ENCODE results near the gene USP11. TPM values are rescaled to one million over a fixed set of nuclear protein-coding genes. Genes with fewer than 3 reads are reported as not detected.

Gene USP11
- total RNA-seq, 1 donor from 2014 or later: 72.4 TPM

- peak in 1 of 2 donors; percentile 77 for DNase-seq (ENCODE audit: extremely low spot score in 2 of 2)
- Histone ChIP-seq H3K4me3 (no peak overlapping the region), H3K4me1 (peaks cover 4% of the 10 kb centered on the region), H3K36me3 (peaks cover 0 to 34% of the 10 kb centered on the region in 2 donors), H3K27me3 (no peaks in the 10 kb centered on the region), H3K27ac (no peak overlapping the region), H3K9me3 (no peaks in the 10 kb centered on the region)
- intact Hi-C loops (cut with DNase I): no loop called here
- TF ChIP-seq POLR2AphosphoS5 (IDR thresholded peaks at IDR 0.05; ENCODE audit: insufficient read depth in 1 of 2, low read depth in 1 of 2) (no peak), POLR2A (IDR thresholded peaks at IDR 0.05) (no peak), CTCF (IDR thresholded peaks at IDR 0.05) (no peak)
Measured at GRCh38 chrX:47239199-47239598, 6.4 kb downstream of the USP11 start.

- DNase-seq (ENCODE audit: extremely low spot score in 2 of 2): peak in 1 of 2 donors; percentile 82
- Histone ChIP-seq H3K36me3 (peaks cover 0 to 42% of the 10 kb centered on the region in 2 donors), H3K4me1 (peaks cover 4% of the 10 kb centered on the region), H3K27me3 (no peaks in the 10 kb centered on the region), H3K9me3 (no peaks in the 10 kb centered on the region), H3K4me3 (no peak overlapping the region), H3K27ac (no peak overlapping the region)
- no peak for TF ChIP-seq POLR2AphosphoS5 (IDR thresholded peaks at IDR 0.05; ENCODE audit: insufficient read depth in 1 of 2, low read depth in 1 of 2)
- TF ChIP-seq CTCF (IDR thresholded peaks at IDR 0.05): no peak
- no peak for TF ChIP-seq POLR2A (IDR thresholded peaks at IDR 0.05)
- intact Hi-C loops (cut with DNase I): no loop called here
Measured at GRCh38 chrX:47239898-47240545, 7.2 kb downstream of the USP11 start.

- DNase-seq (ENCODE audit: extremely low spot score in 2 of 2): peak in 1 of 2 donors; percentile 82
- Histone ChIP-seq H3K4me3 (no peak overlapping the region), H3K27me3 (no peaks in the 10 kb centered on the region), H3K9me3 (no peaks in the 10 kb centered on the region), H3K4me1 (peaks cover 4% of the 10 kb centered on the region), H3K36me3 (peaks cover 0 to 46% of the 10 kb centered on the region in 2 donors), H3K27ac (no peak overlapping the region)
- TF ChIP-seq CTCF (IDR thresholded peaks at IDR 0.05) (no peak), POLR2A (IDR thresholded peaks at IDR 0.05) (no peak), POLR2AphosphoS5 (IDR thresholded peaks at IDR 0.05; ENCODE audit: insufficient read depth in 1 of 2, low read depth in 1 of 2) (no peak)
- intact Hi-C loops (cut with DNase I): no loop called here
Measured at GRCh38 chrX:47240619-47241018, 7.8 kb downstream of the USP11 start.

- H3K36me3 ChIP-seq: peaks cover 0 to 49% of the 10 kb centered on the region in 2 donors
- TF ChIP-seq POLR2A (IDR thresholded peaks at IDR 0.05) (no peak), CTCF (IDR thresholded peaks at IDR 0.05) (no peak), POLR2AphosphoS5 (IDR thresholded peaks at IDR 0.05; ENCODE audit: insufficient read depth in 1 of 2, low read depth in 1 of 2) (no peak)
- H3K27ac ChIP-seq: no peak overlapping the region
- H3K27me3 ChIP-seq: no peaks in the 10 kb centered on the region
- peaks cover 4% of the 10 kb centered on the region for H3K4me1 ChIP-seq
- intact Hi-C loops (cut with DNase I): no loop called here
- no peaks in the 10 kb centered on the region for H3K9me3 ChIP-seq
- H3K4me3 ChIP-seq: no peak overlapping the region
- DNase-seq (ENCODE audit: extremely low spot score in 2 of 2): no peak
Measured at GRCh38 chrX:47241201-47242011, 8.6 kb downstream of the USP11 start.

GRCh38 chrX:47242321-47242720, 9.5 kb downstream of the USP11 start:
- intact Hi-C loops (cut with DNase I): no loop called here
- DNase-seq (ENCODE audit: extremely low spot score in 2 of 2): no peak
- TF ChIP-seq POLR2AphosphoS5 (IDR thresholded peaks at IDR 0.05; ENCODE audit: insufficient read depth in 1 of 2, low read depth in 1 of 2): no peak
- no peak for TF ChIP-seq CTCF (IDR thresholded peaks at IDR 0.05)
- TF ChIP-seq POLR2A (IDR thresholded peaks at IDR 0.05): no peak
- H3K9me3 ChIP-seq: no peaks in the 10 kb centered on the region
- no peak overlapping the region for H3K4me3 ChIP-seq
- H3K36me3 ChIP-seq: peaks cover 0 to 49% of the 10 kb centered on the region in 2 donors
- no peaks in the 10 kb centered on the region for H3K27me3 ChIP-seq
- H3K27ac ChIP-seq: no peak overlapping the region
- H3K4me1 ChIP-seq: peaks cover 4% of the 10 kb centered on the region
